HG03097 (cell line): ENCODE measurements around the gene NPAS2.

ENCODE experiments used
- ATAC-seq: cut with Tn5 transposase; IDR thresholded peaks from one replicate; pipeline ENCODE4 v1.9.1; 2021; ENCODE audit not compliant: unreplicated experiment, low FRiP score

Gene NPAS2

GRCh38 chr2:100936972-100937542, 117.1 kb downstream of the NPAS2 start:
- no peak for ATAC-seq

GRCh38 chr2:100938031-100939026, 118.4 kb downstream of the NPAS2 start:
- no peak for ATAC-seq

- ATAC-seq = no peak
These were observed 119.5 kb downstream of the NPAS2 start for GRCh38 chr2:100939445-100939844.

GRCh38 chr2:100940240-100940639, 120.3 kb downstream of the NPAS2 start:
- ATAC-seq = no peak

GRCh38 chr2:100940766-100941645, 121.1 kb downstream of the NPAS2 start:
- no peak for ATAC-seq

- ATAC-seq = no peak
These were observed 121.8 kb downstream of the NPAS2 start for GRCh38 chr2:100941646-100942240.

- ATAC-seq = no peak
These were observed 124.9 kb downstream of the NPAS2 start for GRCh38 chr2:100944617-100945432.

GRCh38 chr2:100945433-100945740, 125.4 kb downstream of the NPAS2 start:
- ATAC-seq = no peak

- no peak for ATAC-seq
These were observed 126.1 kb downstream of the NPAS2 start for GRCh38 chr2:100945930-100946607.

GRCh38 chr2:100948942-100949811, 129.2 kb downstream of the NPAS2 start:
- ATAC-seq = no peak

- no peak for ATAC-seq
These were observed 132.6 kb downstream of the NPAS2 start for GRCh38 chr2:100952512-100952911.

GRCh38 chr2:100953406-100954043, 133.6 kb downstream of the NPAS2 start:
- ATAC-seq = no peak

GRCh38 chr2:100954044-100954420, 134.1 kb downstream of the NPAS2 start:
- no peak for ATAC-seq

- no peak for ATAC-seq
These were observed 135.3 kb downstream of the NPAS2 start for GRCh38 chr2:100955226-100955625.

GRCh38 chr2:100956081-100956480, 136.1 kb downstream of the NPAS2 start:
- ATAC-seq = no peak

GRCh38 chr2:100957996-100958653, 138.2 kb downstream of the NPAS2 start:
- ATAC-seq = no peak

- ATAC-seq = no peak
These were observed 139.4 kb downstream of the NPAS2 start for GRCh38 chr2:100959225-100959880.
